Central memory CD4-positive, alpha-beta T cell (primary cell): Measurements from ENCODE around the gene MUS81.
"Not testable (repeated sequence)": the region's sequence is repeated elsewhere in the genome, so short reads cannot be mapped to it uniquely, and the experiment has no call there.

ENCODE experiments used
- DNase-seq: peaks from one replicate; pipeline ENCODE4 v3.0.0; 2022

Gene MUS81

GRCh38 chr11:65873318-65874156 lies 13.3 kb downstream of the MUS81 start:
- DNase-seq = peak; percentile 96

GRCh38 chr11:65879617-65880016 lies 19.4 kb downstream of the MUS81 start, which contains the start of gene CTSW:
CTSW (plus strand) TSS chr11:65879837; CDS start chr11:65879855, 18 bp downstream.
- DNase-seq = peak; percentile 30

- DNase-seq = no peak
These were observed 19.8 kb downstream of the MUS81 start for GRCh38 chr11:65880027-65880426.

GRCh38 chr11:65880844-65881421 lies 20.7 kb downstream of the MUS81 start:
- DNase-seq = no peak

- DNase-seq = no peak
These were observed 22.2 kb downstream of the MUS81 start for GRCh38 chr11:65882120-65883057.

- no peak for DNase-seq
These were observed 23.0 kb downstream of the MUS81 start for GRCh38 chr11:65883058-65883761.

- DNase-seq = no peak
These were observed 23.8 kb downstream of the MUS81 start for GRCh38 chr11:65883786-65884715.

- DNase-seq = peak; percentile 76
These were observed 24.5 kb downstream of the MUS81 start for GRCh38 chr11:65884716-65885092.

- DNase-seq = no peak
These were observed 25.0 kb downstream of the MUS81 start for GRCh38 chr11:65885231-65885630.

GRCh38 chr11:65885808-65886536 lies 25.7 kb downstream of the MUS81 start:
- no peak for DNase-seq

GRCh38 chr11:65886826-65887722 lies 26.8 kb downstream of the MUS81 start:
- no peak for DNase-seq

- DNase-seq = no peak
These were observed 27.5 kb downstream of the MUS81 start for GRCh38 chr11:65887723-65888162.

GRCh38 chr11:65888163-65888814 lies 28.1 kb downstream of the MUS81 start, which contains the start of gene FIBP:
FIBP (minus strand) TSS chr11:65888471; CDS start chr11:65888418, 53 bp downstream.
- peak; percentile 90 for DNase-seq

GRCh38 chr11:65890324-65891218 lies 30.3 kb downstream of the MUS81 start, which contains the start of gene CCDC85B:
CCDC85B (plus strand) TSS chr11:65890673; CDS start chr11:65890784, 111 bp downstream.
- DNase-seq = peak; percentile 98

GRCh38 chr11:65891219-65892136 lies 31.2 kb downstream of the MUS81 start:
- no peak for DNase-seq

GRCh38 chr11:65892137-65892540 lies 31.9 kb downstream of the MUS81 start:
- not testable (repeated sequence) for DNase-seq
